GM19193 (cell line): ENCODE data around the gene HNRNPF.
A peak's percentile ranks its signal among the peaks of the same experiment; 100 is the strongest.

Source experiments
- POLR2A ChIP-seq: IDR thresholded peaks from 4 replicates; pipeline ENCODE4 v1.6.1; 2011; ENCODE audit not compliant: insufficient read depth, insufficient read length; ENCODE audit errors: extremely low read depth

HNRNPF gene

DNA sequence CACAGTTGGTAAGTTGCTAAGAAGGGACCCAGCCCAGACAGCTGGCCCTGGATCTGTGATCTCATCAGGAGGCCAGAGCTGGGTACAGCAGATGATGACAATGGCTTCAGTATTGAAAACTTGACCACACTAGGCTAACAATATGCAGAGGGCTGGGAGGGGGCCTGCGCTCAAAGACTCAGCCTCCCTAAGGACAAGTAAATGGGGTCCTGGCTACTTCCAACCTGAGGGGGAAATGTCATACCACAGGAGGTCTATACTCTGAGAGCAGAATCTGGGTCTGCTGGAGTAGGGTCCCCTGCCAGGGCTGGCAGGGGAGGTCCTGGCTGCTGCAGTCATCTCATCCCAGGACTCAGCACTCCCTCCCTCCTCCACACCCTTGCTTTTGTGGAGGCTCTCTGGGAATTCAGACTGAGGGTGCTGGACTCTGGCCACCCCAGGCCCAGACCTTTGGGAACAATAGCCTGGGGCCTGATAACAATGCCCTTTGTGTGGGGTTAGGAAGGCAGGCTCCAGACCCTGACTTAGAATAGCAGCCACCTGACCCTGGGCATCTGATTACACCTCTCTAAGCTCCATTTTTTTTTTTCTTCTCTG lies 36.1 kb downstream of the HNRNPF start:
- no peak for TF ChIP-seq POLR2A

DNA sequence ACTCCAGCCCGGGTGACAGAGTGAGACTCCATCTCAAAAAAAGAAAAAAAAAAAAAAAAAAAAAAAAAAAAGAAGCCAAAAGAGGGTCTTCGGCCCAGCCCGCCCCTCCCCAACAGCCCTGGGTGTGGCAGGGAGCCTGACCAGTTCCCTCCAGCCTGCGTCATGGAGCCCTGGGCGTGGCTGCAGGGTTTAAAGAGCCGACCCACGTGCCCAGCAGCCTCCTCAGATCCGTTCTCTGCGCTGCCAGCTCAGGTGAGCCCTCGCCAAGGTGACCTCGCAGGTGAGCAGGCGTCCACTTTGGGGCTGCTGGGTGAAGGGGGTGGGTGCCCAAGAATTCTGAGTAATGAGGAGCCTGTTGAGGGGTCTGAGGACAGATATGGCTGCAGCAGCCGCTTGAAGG lies 37.6 kb downstream of the HNRNPF start, which contains the start of gene FXYD4:
TSS of gene FXYD4 (plus strand) at position 219 of the 400 bp plus-strand sequence. CDS start 2,111 bp downstream, outside the sequence.
- no peak for TF ChIP-seq POLR2A

DNA sequence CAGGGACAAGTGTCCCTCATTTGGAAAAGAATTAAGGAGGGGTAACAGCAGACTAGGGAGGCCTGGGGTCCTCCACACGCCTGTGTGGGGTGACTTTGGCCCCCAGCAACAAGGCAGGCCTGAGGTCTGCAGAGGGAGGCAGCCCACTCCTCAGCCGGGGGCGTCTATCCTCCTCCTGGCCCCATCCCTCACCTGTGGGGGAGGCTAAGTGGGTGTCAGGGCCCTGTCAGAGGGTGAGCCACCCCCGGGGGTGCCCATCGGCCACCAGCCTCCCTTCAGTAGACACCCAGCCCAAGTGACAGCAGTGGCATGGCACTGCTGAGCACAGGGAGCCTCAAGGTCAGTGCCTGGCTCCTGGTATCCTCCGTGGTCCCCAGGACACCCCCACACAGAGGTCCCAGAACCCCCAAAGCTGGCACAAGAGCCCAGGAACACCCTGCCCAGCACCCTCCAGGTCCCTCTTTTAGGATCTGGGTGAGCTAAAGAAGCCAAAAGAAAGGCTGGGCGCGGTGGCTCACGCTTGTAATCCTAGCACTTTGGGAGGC lies 38.2 kb downstream of the HNRNPF start:
- no peak for TF ChIP-seq POLR2A

DNA sequence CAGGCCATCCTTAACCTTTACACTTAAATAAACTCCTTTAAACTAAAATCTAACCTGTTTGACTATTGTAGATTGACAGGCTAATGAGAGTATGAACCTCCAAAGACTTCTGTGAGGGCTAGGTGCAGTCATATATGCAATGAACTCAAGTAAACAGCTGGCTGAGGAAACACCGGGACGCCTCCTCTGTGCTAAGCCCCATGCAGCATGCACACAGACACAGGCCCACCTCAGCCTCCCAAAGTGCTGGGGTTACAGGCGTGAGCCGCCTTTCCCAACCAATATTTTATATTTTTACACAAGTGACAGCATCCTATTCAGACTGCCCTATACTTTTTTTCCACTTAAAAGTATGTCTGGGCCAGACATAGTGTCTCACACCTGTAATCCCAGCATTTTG lies 39.1 kb downstream of the HNRNPF start:
- TF ChIP-seq POLR2A: no peak

DNA sequence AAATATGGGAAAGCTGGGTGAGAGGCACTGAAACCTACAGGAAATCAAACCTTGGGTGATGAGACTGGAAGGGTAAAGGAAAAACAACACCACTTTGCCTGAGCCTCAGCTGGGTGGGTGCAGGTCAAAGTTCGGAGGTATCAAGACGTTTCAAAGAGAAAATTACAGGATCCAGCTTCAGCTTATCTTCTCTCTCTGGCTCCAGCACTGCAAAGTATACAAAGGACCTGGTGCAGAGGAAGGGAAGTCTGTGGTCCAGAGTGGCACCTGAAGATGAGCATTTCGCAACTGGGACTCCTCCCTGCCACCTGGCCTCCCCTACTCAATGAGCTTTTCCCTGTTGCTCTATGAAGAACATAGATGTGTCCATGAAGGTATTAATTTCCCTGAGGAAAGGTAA lies 44.0 kb downstream of the HNRNPF start:
- TF ChIP-seq POLR2A: no peak

DNA sequence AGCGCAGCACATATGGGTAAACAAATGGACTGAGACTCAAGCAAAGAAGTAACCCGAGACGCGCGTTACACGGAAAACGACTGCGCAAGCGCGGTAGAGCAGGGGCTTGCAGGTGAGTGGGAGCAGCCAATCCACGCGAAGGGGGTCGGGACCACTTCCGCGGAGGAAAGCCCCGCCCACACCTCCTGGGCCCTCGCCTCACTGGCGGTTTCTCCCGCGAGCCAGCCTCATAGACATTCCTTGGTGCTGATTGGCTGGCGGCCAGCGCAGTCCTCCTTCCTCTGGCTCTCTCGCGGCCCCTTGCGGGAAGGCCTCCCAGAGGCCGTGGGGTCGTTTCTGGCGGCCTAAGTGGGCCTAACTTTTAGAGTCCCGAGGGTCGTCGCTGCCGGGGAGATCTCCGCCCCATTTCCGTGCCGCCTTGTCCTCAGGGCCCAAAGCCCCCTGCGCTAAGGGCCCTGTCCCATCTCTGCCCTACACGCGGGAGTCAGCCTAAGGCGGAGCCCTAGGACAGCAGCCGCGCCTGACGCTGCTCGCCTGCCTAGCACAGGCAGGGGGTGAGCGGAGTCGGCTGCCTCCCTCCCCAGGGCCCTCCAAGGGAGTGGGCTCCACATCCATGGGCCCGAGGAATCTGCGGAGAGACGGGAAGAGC lies 46.7 kb downstream of the HNRNPF start:
- TF ChIP-seq POLR2A: peak; percentile 69

DNA sequence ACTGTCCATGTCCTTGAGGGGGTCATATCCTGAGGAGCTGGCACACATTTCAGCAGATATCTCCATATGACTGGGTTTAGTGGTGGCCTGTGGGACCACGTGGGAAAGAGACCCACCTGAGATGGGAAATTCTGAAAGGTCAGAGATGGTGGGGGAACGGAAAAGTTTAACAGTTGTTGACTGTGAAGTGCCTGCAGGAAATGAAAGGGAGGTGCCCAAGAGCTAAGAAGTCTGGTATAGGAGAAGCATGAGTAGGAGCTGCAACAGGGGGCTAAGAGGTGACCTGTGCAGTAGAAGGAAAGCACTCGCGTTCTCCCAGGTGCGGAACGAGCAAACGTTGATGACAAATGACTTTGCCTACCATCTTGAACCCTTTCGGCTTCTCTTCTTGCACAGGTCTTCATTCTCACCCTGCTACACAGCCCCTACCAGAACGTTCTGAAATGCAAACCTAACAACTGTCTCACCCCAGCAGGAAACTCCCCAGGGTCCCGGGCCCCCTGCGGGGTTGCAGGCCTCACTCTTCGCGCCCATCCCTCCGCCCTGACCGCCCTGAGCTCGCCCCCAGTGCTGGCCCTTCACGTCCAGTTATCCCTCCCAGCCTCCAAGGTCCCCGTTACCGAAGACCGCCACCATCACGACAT lies 47.3 kb downstream of the HNRNPF start:
- TF ChIP-seq POLR2A: no peak

DNA sequence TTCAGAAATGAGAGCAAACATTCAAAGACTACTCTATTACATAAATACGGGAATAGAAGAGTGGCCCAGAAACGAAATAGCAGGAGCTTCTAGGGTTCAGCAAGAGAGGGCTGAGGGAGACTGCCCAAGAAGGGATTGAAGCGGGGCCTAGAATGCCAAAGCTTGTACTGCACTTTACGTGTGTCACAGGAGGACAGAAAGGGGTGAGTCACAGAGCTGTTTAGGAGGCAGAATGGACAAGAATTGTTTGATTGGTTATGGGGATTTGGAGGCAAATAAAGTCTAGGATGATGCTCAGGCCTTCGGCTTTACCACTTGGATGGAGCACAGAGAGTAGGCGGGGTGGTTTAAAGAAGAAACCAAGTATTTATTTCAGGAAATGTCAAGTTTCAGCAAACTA lies 48.9 kb downstream of the HNRNPF start:
- TF ChIP-seq POLR2A: no peak

DNA sequence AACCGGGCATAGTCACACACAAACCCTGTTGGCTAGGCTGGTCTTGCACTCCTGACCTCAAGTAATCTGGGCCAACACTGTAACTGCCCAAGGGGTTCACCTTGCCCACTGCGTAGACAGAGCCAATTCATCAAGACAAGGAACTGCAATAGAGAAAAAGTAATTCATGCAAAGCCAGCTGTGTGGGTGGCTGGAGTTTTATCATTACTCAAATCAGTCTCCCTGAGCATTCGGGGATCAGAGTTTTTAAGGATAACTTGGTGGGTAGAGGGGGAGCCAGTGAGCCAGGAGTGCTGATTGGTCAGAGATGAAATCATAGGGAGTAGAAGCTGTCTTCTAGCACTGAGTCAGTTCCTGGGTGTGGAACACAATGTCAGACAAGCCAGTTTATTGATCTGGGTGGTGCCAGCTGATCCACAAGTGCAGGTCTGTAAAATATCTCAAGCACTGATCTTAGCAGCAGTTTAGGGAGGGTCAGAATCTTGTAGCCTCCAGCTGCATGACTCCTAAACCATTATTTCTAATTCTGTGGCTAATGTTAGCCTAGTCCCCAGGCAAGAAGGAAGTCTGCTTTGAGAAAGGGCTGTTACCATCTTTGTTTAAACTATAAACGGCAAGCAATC lies 53.1 kb downstream of the HNRNPF start:
- no peak for TF ChIP-seq POLR2A

DNA sequence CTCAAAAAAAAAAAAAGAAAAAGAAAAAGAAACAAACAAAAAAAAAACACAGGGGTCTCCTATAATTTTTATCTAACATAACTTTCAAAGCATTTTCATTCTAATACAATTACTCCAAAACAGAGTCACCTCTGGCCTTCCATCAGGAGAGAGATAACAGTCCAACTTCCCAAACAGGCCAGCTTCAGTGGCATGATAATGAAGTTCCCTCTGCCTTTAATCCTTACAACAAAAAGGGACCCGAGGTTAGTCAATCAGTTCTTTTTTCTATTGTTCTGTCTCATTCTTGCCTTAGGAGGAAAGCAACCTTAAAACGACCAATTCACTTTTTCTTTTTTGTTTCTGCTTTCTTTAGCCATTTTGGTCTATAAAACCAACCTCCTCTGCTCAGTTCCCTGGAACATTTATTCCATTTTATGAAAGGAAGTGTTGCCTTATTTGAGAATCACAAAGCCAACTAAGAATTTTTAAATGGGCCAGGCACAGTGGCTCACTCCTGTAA lies 54.1 kb downstream of the HNRNPF start:
- TF ChIP-seq POLR2A: no peak

DNA sequence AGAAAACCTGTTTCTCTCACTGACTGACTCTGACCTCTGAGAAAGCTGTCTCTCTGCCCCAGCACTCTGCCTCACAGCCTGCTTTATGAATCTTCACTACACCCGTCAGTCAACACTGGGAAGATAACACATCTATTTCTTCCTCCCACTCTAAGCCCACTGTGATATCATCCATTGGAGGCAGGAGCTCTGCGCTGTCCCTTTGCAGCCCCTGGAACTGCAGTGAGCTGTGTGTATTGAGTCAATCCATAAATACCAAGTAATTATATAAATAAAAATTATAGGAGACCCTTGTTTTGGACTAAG lies 54.7 kb downstream of the HNRNPF start:
- no peak for TF ChIP-seq POLR2A

DNA sequence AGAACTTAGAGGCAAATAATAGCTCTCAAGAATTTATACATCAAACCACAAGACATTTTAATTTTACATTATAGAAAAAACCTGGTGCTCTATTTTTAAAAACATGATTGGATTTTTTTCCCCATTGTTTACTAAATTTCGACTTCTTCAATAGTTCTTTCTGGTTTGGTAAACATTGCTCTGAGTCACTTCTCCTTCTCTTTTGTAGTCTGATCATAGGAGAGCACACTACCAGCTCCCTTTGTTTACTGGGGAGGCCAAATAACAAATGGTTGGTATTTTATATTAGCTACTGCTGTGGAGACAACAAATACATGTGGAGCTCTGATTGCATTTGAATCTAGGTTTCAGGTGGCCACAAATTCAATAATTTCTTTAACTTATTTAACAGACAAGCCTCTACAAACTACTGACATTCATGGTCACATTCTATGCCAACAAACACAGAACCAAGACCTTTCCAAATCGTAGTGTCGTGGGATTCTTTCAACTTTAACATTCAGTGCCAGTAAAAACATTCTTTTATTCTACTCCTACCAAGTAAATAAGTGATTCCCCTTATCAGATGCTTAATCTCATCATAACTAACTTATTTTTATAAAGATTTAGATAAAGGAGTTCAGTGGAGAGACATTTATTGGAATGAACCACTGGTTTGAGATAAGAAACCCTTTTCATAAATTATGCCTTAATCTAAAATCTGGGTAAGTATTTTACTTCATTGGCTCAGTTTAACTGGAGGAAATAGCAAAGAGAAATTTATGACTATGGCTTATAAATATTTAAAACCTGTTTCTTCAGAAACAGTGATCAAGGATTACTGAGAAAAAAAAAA lies 55.3 kb downstream of the HNRNPF start:
- TF ChIP-seq POLR2A: no peak

DNA sequence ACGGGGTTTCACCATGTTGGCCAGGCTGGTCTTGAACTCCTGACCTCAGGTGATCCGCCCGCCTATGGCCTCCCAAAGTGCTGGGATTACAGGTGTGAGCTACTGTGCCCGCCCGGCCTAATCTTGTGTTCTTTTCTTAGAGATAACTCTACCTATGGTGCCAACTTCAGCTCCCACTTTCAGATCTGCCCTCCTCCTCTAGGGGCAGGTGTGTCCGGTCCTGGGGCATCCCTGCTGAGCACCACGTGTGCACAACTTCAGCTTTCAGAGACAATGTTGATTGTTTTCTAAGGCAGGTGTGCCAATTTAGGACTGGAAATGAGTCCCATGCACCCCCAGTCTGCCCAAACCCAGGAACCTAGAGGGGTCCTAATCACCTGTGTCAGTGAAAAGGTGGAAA lies 56.0 kb downstream of the HNRNPF start:
- TF ChIP-seq POLR2A: no peak

DNA sequence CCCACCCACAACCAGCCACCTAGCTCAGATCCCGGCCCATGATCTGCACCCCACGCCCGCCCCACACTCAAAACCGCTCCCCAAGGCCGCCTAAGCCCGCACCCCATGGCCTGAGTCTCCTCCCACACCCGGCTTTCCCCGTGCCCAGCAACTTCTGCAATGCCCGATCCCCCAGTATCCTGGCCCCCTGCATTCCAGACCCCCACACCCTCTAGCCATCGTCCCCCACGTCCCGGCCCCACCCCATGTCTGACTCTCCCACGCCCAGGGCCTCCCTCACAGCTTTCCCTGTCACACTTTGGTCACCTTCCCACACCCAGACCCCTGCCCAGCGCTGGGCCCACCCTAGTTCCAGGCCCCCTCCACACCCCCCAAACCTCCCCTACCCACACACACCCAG lies 57.7 kb downstream of the HNRNPF start:
- TF ChIP-seq POLR2A: no peak

DNA sequence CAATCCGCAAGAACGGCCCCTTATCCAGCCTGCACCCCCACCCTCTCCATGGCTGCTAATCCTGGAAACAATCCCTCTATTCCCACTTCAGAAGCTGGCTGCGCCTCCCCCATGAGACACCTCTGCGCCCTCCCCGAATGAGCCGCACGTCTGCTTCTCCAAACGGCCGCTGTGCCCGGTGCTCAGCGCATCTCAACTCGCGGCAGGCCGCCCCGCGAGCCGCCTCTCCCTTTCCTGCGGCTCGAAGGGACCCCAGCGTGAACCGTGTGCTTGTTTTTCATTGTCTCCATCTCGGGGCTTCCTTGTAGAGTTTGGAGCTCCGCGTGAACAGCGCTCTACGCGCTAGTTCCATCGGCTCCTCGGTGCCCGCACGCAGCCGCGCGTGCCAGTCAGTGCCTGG lies 58.3 kb downstream of the HNRNPF start:
- TF ChIP-seq POLR2A: no peak

DNA sequence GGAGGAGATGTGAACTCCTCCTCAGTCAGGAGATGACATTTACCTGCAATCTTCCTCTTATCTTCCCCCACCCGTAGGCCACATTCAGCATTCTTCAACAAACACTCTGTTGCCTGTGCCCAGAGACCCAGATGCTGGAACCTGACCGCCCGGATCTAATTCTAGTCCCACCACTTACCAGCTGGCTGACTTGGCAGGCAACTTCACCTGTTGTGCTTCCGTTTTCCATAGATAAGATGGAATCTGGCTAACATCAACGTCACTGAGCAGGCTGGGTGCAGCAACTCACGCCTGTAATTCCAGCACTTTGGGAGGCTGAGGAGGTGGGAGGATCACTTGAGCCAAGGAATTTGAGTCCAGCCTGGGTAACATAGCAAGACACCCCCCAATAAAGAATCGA lies 58.8 kb downstream of the HNRNPF start:
- TF ChIP-seq POLR2A: no peak
